Naive thymus-derived CD4-positive, alpha-beta T cell (primary cell): ENCODE measurements around the gene BTG2. TPM values are rescaled to one million over a fixed set of nuclear protein-coding genes. Genes with fewer than 3 reads are reported as not detected.

Experiments
- ATAC-seq: fragments of 150-1000 bp; cut with Tn5 transposase; 2 replicates; pipeline ENCODE4 v1.10.0; 2021; ENCODE audit warnings: mild to moderate bottlenecking, moderate library complexity
- CTCF ChIA-PET: fragments of 350-600 bp; sonication (Branson Sonifier 250); formaldehyde crosslinking; loops from one replicate; lab custom pipeline; 2021; ENCODE audit warnings: antibody characterized with exemption; lab: Charles Lee
- POLR2A ChIA-PET: fragments of 350-600 bp; sonication (Branson Sonifier 250); formaldehyde crosslinking; loops from one replicate; lab custom pipeline; 2021; ENCODE audit warnings: antibody characterized with exemption, inconsistent platforms; lab: Charles Lee
- DNase-seq, 9 donors: peaks; one replicate each; pipeline versions ENCODE4 v3.0.0 to v3.0.0-alpha.2; 2020 to 2022; ENCODE audit warnings: mixed read lengths in 1 of 9
- H3K27ac ChIP-seq: one replicate; pipeline ENCODE4 v1.7.0; 2013; ENCODE audit warnings: mild to moderate bottlenecking, low read depth, low read length, moderate library complexity
- H3K27me3 ChIP-seq, 2 donors: one replicate each; pipeline ENCODE4 v1.7.0; 2013; ENCODE audit warnings: low read length in 2 of 2, mild to moderate bottlenecking in 2 of 2, moderate library complexity in 2 of 2; ENCODE audit not compliant: control insufficient read depth in 2 of 2, insufficient read depth in 2 of 2
- H3K36me3 ChIP-seq, 3 experiments: 1 replicate in 2 of 3; 2 replicates in 1 of 3; pipeline ENCODE4 v1.7.0; 2013; ENCODE audit warnings: low read length in 3 of 3, mild to moderate bottlenecking in 3 of 3, moderate library complexity in 1 of 3; ENCODE audit not compliant: insufficient read depth in 3 of 3, control insufficient read depth in 2 of 3
- H3K4me1 ChIP-seq, 2 donors: one replicate each; pipeline ENCODE4 v1.7.0; 2013; ENCODE audit warnings: low read length in 2 of 2, mild to moderate bottlenecking in 2 of 2, moderate library complexity in 1 of 2; ENCODE audit not compliant: control insufficient read depth in 2 of 2, insufficient read depth in 2 of 2
- H3K4me3 ChIP-seq: 2 replicates; pipeline ENCODE4 v1.7.0; 2013; ENCODE audit warnings: mild to moderate bottlenecking, low read length
- H3K9me3 ChIP-seq, 3 experiments: 1 replicate in 2 of 3; 2 replicates in 1 of 3; pipeline ENCODE4 v1.7.0; 2013; ENCODE audit warnings: low read length in 3 of 3; ENCODE audit not compliant: control insufficient read depth in 2 of 3
- H3K27ac Mint-ChIP-seq, 9 donors: one replicate each; pipeline ENCODE4 v1.8.0; 2020 to 2022; ENCODE audit warnings: mixed read lengths in 9 of 9, mild to moderate bottlenecking in 8 of 9, moderate library complexity in 5 of 9, inconsistent platforms in 2 of 9
- H3K27me3 Mint-ChIP-seq, 5 donors: one replicate each; pipeline ENCODE4 v1.8.0; 2021 to 2022; ENCODE audit warnings: mixed read lengths in 5 of 5, mild to moderate bottlenecking in 1 of 5
- H3K36me3 Mint-ChIP-seq, 5 donors: one replicate each; pipeline ENCODE4 v1.8.0; 2020 to 2022; ENCODE audit warnings: mixed read lengths in 5 of 5, mild to moderate bottlenecking in 3 of 5, inconsistent platforms in 1 of 5
- H3K4me1 Mint-ChIP-seq, 7 donors: one replicate each; pipeline ENCODE4 v1.8.0; 2020 to 2022; ENCODE audit warnings: mixed read lengths in 7 of 7, mild to moderate bottlenecking in 3 of 7, inconsistent platforms in 1 of 7
- H3K4me3 Mint-ChIP-seq, 10 donors: one replicate each; pipeline ENCODE4 v1.8.0; 2020 to 2022; ENCODE audit warnings: mild to moderate bottlenecking in 10 of 10, mixed read lengths in 10 of 10, moderate library complexity in 6 of 10, inconsistent platforms in 2 of 10
- H3K9me3 Mint-ChIP-seq, 11 donors: one replicate each; pipeline ENCODE4 v1.8.0; 2020 to 2022; ENCODE audit warnings: mixed read lengths in 11 of 11, mild to moderate bottlenecking in 4 of 11, inconsistent platforms in 1 of 11, moderate library complexity in 1 of 11
- intact Hi-C, 2 donors: fragments of 100-400 bp; cut with micrococcal nuclease; formaldehyde crosslinking; loops; one replicate each; pipeline ENCODE4 v1.15.1; 2023
- polyA plus RNA-seq, 2 donors: library from polyadenylated mRNA; unstranded; fragments of 300-500 nt; fragmentation: Illumina TruSeq; gene quantifications; one replicate each; pipeline ENCODE4 v1.2.3, GENCODE V29; 2021
- total RNA-seq, 6 experiments: library from RNA in 5 of 6; stranded (reverse) in 5 of 6; gene quantifications; 1 replicate in 5 of 6; 2 replicates in 1 of 6; pipeline ENCODE4 v1.2.3 and lab custom pipeline; 2021 to 2026

Gene BTG2
- total and polyA plus RNA-seq, 7 experiments from 2014 or later, result 118 to 654 (median 236) TPM

DNA sequence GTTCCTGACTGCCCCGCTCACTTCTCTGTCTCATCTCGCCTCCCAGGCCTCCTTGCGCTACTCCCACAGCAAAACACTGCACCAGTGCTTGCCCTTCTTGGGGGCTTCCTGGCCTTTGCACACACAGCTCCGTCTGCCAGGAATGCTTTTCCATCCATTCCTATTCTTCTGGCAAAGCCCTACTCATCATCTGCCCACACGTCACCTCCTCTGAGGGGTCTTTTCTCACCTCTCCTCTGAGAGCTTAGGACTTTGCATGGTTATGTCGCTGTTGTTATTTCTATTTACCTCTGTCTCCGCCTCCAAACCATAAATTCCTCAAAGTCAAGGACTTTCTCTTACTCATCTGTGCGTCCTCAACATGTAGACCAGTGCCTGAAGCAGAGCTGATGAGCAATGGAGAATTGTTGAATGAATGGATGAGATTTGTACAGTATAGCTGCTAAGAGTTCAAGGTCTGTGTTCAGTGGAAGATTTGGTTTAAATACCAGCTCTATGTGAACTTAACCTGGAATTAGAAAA, 26.4 kb upstream of the BTG2 start:
- no peak overlapping the region for H3K4me3 ChIP-seq
- peak overlapping the region; percentile 74 for H3K27ac ChIP-seq
- intact Hi-C loops, result loop anchor here (1.0 to 10.0 kb wide), 3 partner anchors 8 to 486 kb away; partner anchors contain the start of genes BTG2 (in 1 of the 2) and LAX1 (in 1 of the 2)
- peaks cover 35 to 71% (median 58%) of the 10 kb centered on the region in 7 donors for H3K4me1 Mint-ChIP-seq
- POLR2A ChIA-PET, result interaction anchor here (1.2 to 31.3 kb wide), 5 partner anchors 10 to 59 kb away, joined by 6 to 1812 read pairs (median 13); partner anchors contain the start of gene BTG2
- H3K9me3 Mint-ChIP-seq, result no peaks in the 10 kb centered on the region
- H3K27me3 ChIP-seq, result no peaks in the 10 kb centered on the region
- DNase-seq (no peak), ATAC-seq (no peak)
- CTCF ChIA-PET, result interaction anchor here (0.6 to 15.6 kb wide), 6 partner anchors 10 to 209 kb away, joined by 3 to 480 read pairs (median 64); no protein-coding TSS in a partner anchor
- H3K36me3 Mint-ChIP-seq, result no peaks in the 10 kb centered on the region
- H3K36me3 ChIP-seq, result no peaks in the 10 kb centered on the region
- H3K27me3 Mint-ChIP-seq, result no peaks in the 10 kb centered on the region
- peaks cover 0 to 38% of the 10 kb centered on the region in 2 donors for H3K4me1 ChIP-seq
- no peaks in the 10 kb centered on the region for H3K9me3 ChIP-seq
- peak overlapping the region; percentile 62 to 98 (median 89) for H3K27ac Mint-ChIP-seq
- peak overlapping the region in 9 of 10 donors; percentile 23 to 79 (median 63) for H3K4me3 Mint-ChIP-seq

- Mint-ChIP-seq H3K36me3 (no peaks in the 10 kb centered on the region), H3K27me3 (no peaks in the 10 kb centered on the region), H3K27ac (peak overlapping the region; percentile 9 to 98 (median 63)), H3K4me3 (peak overlapping the region in 3 of 10 donors; percentile 2 to 46 (median 38)), H3K4me1 (peaks cover 32 to 66% (median 47%) of the 10 kb centered on the region in 7 donors), H3K9me3 (no peaks in the 10 kb centered on the region)
- Histone ChIP-seq H3K27ac (no peak overlapping the region), H3K4me3 (no peak overlapping the region), H3K4me1 (peaks cover 0 to 28% of the 10 kb centered on the region in 2 donors), H3K27me3 (no peaks in the 10 kb centered on the region), H3K9me3 (no peaks in the 10 kb centered on the region), H3K36me3 (no peaks in the 10 kb centered on the region)
- no peak for ATAC-seq
- ChIA-PET CTCF (interaction anchor here (11.3 to 15.6 kb wide), 2 partner anchors 9 to 60 kb away, joined by 122 to 480 read pairs; no protein-coding TSS in a partner anchor), POLR2A (interaction anchor here (0.5 to 31.3 kb wide), 7 partner anchors 5 to 55 kb away, joined by 3 to 1812 read pairs (median 13); partner anchors contain the start of gene BTG2)
- no peak for DNase-seq
- intact Hi-C loops, result loop anchor here in 1 of 2 donors (10.0 kb wide), 1 partner anchor 1235 kb away; the partner anchor contains the start of gene MDM4
These were observed 25.3 kb upstream of the BTG2 start for GRCh38 chr1:203280061-203280460.

GRCh38 chr1:203281033-203281432, 24.3 kb upstream of the BTG2 start:
- H3K4me3 Mint-ChIP-seq, result no peak overlapping the region
- no peaks in the 10 kb centered on the region for H3K9me3 ChIP-seq
- H3K4me1 ChIP-seq, result peaks cover 0 to 31% of the 10 kb centered on the region in 2 donors
- no peaks in the 10 kb centered on the region for H3K36me3 ChIP-seq
- H3K9me3 Mint-ChIP-seq, result no peaks in the 10 kb centered on the region
- no peak for DNase-seq
- H3K27ac Mint-ChIP-seq, result no peak overlapping the region
- intact Hi-C loops, result loop anchor here in 1 of 2 donors (10.0 kb wide), 1 partner anchor 1234 kb away; the partner anchor contains the start of gene MDM4
- H3K4me1 Mint-ChIP-seq, result peaks cover 33 to 62% (median 45%) of the 10 kb centered on the region in 7 donors
- no peak overlapping the region for H3K27ac ChIP-seq
- H3K36me3 Mint-ChIP-seq, result no peaks in the 10 kb centered on the region
- no peaks in the 10 kb centered on the region for H3K27me3 ChIP-seq
- no peaks in the 10 kb centered on the region for H3K27me3 Mint-ChIP-seq
- ChIA-PET POLR2A (interaction anchor here (2.0 to 31.3 kb wide), 4 partner anchors 6 to 54 kb away, joined by 6 to 1812 read pairs (median 389); partner anchors contain the start of gene BTG2), CTCF (interaction anchor here (1.4 to 15.6 kb wide), 4 partner anchors 8 to 59 kb away, joined by 4 to 480 read pairs (median 63); no protein-coding TSS in a partner anchor)
- ATAC-seq, result no peak
- no peak overlapping the region for H3K4me3 ChIP-seq

DNA sequence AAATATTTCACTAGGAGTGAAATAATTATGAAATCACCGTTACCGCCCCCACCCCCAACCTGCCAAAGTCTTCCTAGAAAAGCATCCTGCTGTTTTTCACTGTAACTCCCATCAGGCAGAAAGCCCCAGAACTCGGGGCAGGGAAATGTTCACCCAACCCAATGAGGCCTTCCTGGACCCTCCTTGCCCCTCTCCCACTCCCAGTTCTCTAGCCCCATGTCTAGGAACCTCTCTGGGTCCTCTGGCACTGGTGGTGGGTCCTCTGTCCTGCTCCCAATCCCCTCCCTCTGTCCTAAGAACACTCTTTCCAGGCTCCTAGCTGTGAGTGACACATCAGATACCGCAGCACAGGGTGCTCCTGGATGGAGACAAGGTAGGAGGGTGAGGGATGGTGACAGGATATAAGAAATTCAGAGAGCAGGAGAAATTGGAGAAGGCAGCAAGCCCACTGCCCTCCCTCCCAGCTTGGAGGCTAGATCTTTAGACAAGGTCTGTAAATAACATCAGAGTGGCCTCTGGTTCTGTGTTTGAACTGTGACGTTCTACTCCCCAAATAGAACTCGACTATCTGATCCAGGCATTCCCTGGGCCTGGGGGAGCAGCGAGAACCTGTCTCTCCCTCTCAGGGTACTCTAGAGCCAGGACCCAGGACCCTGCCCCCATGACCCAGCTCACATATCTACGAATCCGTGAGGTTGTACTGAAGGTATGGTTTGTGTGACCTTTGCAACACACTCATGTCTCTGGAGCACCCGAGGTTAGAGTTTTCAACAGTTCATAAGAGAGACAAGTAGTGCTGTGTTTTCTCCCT, 23.3 kb upstream of the BTG2 start:
- no peaks in the 10 kb centered on the region for H3K27me3 Mint-ChIP-seq
- Histone ChIP-seq H3K9me3 (no peaks in the 10 kb centered on the region), H3K36me3 (no peaks in the 10 kb centered on the region), H3K27ac (no peak overlapping the region), H3K4me1 (peaks cover 10 to 34% of the 10 kb centered on the region in 2 donors), H3K27me3 (no peaks in the 10 kb centered on the region), H3K4me3 (no peak overlapping the region)
- H3K4me3 Mint-ChIP-seq, result peak overlapping the region in 1 of 10 donors; percentile 20
- ATAC-seq (no peak), DNase-seq (no peak)
- intact Hi-C loops, result loop anchor here in 1 of 2 donors (10.0 kb wide), 1 partner anchor 1233 kb away; the partner anchor contains the start of gene MDM4
- POLR2A ChIA-PET, result interaction anchor here (0.6 to 31.3 kb wide), 5 partner anchors 7 to 322 kb away, joined by 3 to 1812 read pairs (median 389); partner anchors contain the start of gene BTG2
- H3K4me1 Mint-ChIP-seq, result peaks cover 40 to 64% (median 49%) of the 10 kb centered on the region in 7 donors
- no peaks in the 10 kb centered on the region for H3K36me3 Mint-ChIP-seq
- H3K9me3 Mint-ChIP-seq, result no peaks in the 10 kb centered on the region
- CTCF ChIA-PET, result interaction anchor here (1.4 to 15.6 kb wide), 4 partner anchors 7 to 58 kb away, joined by 4 to 480 read pairs (median 63); no protein-coding TSS in a partner anchor
- H3K27ac Mint-ChIP-seq, result peak overlapping the region in 7 of 9 donors; percentile 1 to 61 (median 39)

- POLR2A ChIA-PET, result interaction anchor here (0.8 to 31.3 kb wide), 5 partner anchors 6 to 73 kb away, joined by 3 to 1812 read pairs (median 389); partner anchors contain the start of gene BTG2
- H3K27me3 ChIP-seq, result no peaks in the 10 kb centered on the region
- H3K4me3 ChIP-seq, result no peak overlapping the region
- peaks cover 19 to 34% of the 10 kb centered on the region in 2 donors for H3K4me1 ChIP-seq
- CTCF ChIA-PET, result interaction anchor here (1.3 to 11.3 kb wide), 3 partner anchors 6 to 54 kb away, joined by 3 to 122 read pairs (median 6); no protein-coding TSS in a partner anchor
- Mint-ChIP-seq H3K4me1 (peaks cover 40 to 64% (median 49%) of the 10 kb centered on the region in 7 donors), H3K9me3 (no peaks in the 10 kb centered on the region), H3K4me3 (no peak overlapping the region), H3K27ac (peak overlapping the region in 5 of 9 donors; percentile 1 to 61 (median 37)), H3K27me3 (peaks cover 0 to 3% (median 0%) of the 10 kb centered on the region in 5 donors), H3K36me3 (no peaks in the 10 kb centered on the region)
- H3K9me3 ChIP-seq, result no peaks in the 10 kb centered on the region
- DNase-seq (no peak), ATAC-seq (no peak)
- H3K27ac ChIP-seq, result no peak overlapping the region
- no peaks in the 10 kb centered on the region for H3K36me3 ChIP-seq
- intact Hi-C loops, result loop anchor here in 1 of 2 donors (10.0 kb wide), 1 partner anchor 1232 kb away; the partner anchor contains the start of gene MDM4
These were observed 22.4 kb upstream of the BTG2 start for GRCh38 chr1:203282720-203283542.
